PC-9 (cell line): ENCODE results near the gene CSNK1D. TPM values are rescaled to one million over a fixed set of nuclear protein-coding genes. Genes with fewer than 3 reads are reported as not detected.

ENCODE experiments used
- BruUV-seq: library from RNA; stranded (reverse); fragments of 400-500 nt; replicated peaks from 2 replicates; lab custom pipeline; 2021; lab: Mats Ljungman, UMichigan
- CTCF ChIA-PET: fragments of 300-600 bp; sonication (Branson Sonifier 250); formaldehyde crosslinking; loops from one replicate; lab custom pipeline; 2022; ENCODE audit warnings: antibody characterized with exemption; lab: Charles Lee
- POLR2A ChIA-PET: fragments of 300-600 bp; sonication (Branson Sonifier 250); formaldehyde crosslinking; loops from one replicate; lab custom pipeline; 2022; ENCODE audit warnings: antibody characterized with exemption; ENCODE audit not compliant: unreplicated experiment; lab: Charles Lee
- DNase-seq, 2 experiments: peaks; one replicate each; pipeline versions ENCODE4 v3.0.0 to v3.0.0-alpha.2; 2015 to 2022; ENCODE audit warnings: mixed read lengths in 1 of 2
- H2AFZ ChIP-seq: fragments of 200-600 bp; sonication (generic); 2 replicates; pipeline ENCODE4 v1.8.1; 2017; ENCODE audit warnings: antibody characterized with exemption
- H3F3A ChIP-seq: fragments of 200-600 bp; sonication (generic); 2 replicates; pipeline ENCODE4 v1.8.1; 2017; ENCODE audit warnings: antibody characterized with exemption, mild to moderate bottlenecking, low read depth; ENCODE audit not compliant: insufficient read depth
- H3K27ac ChIP-seq: fragments of 200-600 bp; sonication (generic); 2 replicates; pipeline ENCODE4 v1.6.1; 2016; ENCODE audit warnings: mixed run types
- H3K27me3 ChIP-seq: fragments of 200-600 bp; sonication (generic); 2 replicates; pipeline ENCODE4 v1.6.1; 2016; ENCODE audit warnings: low read depth, mixed run types; ENCODE audit not compliant: insufficient read depth
- H3K36me3 ChIP-seq: fragments of 200-600 bp; sonication (generic); 2 replicates; pipeline ENCODE4 v1.6.1; 2016; ENCODE audit warnings: low read depth, mixed run types
- H3K4me1 ChIP-seq: fragments of 200-600 bp; sonication (generic); replicated peaks from 2 replicates; pipeline ENCODE4 v1.6.1; 2016; ENCODE audit warnings: mixed run types; ENCODE audit not compliant: insufficient read depth
- H3K4me2 ChIP-seq: fragments of 200-600 bp; sonication (generic); 2 replicates; pipeline ENCODE4 v1.6.1; 2017; ENCODE audit warnings: mixed run types
- H3K4me3 ChIP-seq: fragments of 200-600 bp; sonication (generic); 2 replicates; pipeline ENCODE4 v1.6.1; 2016; ENCODE audit warnings: mixed run types
- H3K79me2 ChIP-seq: fragments of 200-600 bp; sonication (generic); 2 replicates; pipeline ENCODE4 v1.6.1; 2017; ENCODE audit warnings: low read depth, mixed run types
- H3K9me2 ChIP-seq: fragments of 200-600 bp; sonication (generic); 2 replicates; pipeline ENCODE4 v1.8.1; 2017; ENCODE audit warnings: mild to moderate bottlenecking; ENCODE audit not compliant: insufficient read depth
- H3K9me3 ChIP-seq: fragments of 200-600 bp; sonication (generic); 2 replicates; pipeline ENCODE4 v1.8.1; 2016; ENCODE audit warnings: low read depth; ENCODE audit not compliant: insufficient read depth
- H4K20me1 ChIP-seq: fragments of 200-600 bp; sonication (generic); 2 replicates; pipeline ENCODE4 v1.8.1; 2017; ENCODE audit not compliant: insufficient read depth
- CTCF ChIP-seq: fragments of 200-600 bp; sonication (generic); conservative IDR thresholded peaks from 2 replicates; pipeline ENCODE4 v1.6.1; 2017; ENCODE audit warnings: mixed run types, antibody characterized with exemption, mild to moderate bottlenecking, moderate library complexity
- EZH2 ChIP-seq: fragments of 200-600 bp; sonication (generic); IDR thresholded peaks from 2 replicates; pipeline ENCODE4 v1.8.0; 2017; ENCODE audit warnings: antibody characterized with exemption, low read depth
- intact Hi-C: fragments of 100-400 bp; cut with micrococcal nuclease; formaldehyde crosslinking; loops from one replicate; pipeline ENCODE4 v1.10.0; 2022; ENCODE audit not compliant: unreplicated experiment
- total RNA-seq: library from RNA; stranded (reverse); gene quantifications from 2 replicates; pipeline ENCODE4 v1.2.3, GENCODE V29; 2021

Gene CSNK1D
- total RNA-seq, 1 experiment from 2014 or later = 181 TPM

GRCh38 chr17:82247182-82247823 lies 26.2 kb downstream of the CSNK1D start:
- Histone ChIP-seq H3K9me3 (no peaks in the 10 kb centered on the region), H3K4me1 (peaks cover 24% of the 10 kb centered on the region), H3K27me3 (no peaks in the 10 kb centered on the region), H3K36me3 (peaks cover 11% of the 10 kb centered on the region; the same call in 1 of the 2 replicates), H3K79me2 (peaks cover 20% of the 10 kb centered on the region), H3K27ac (peak overlapping the region; percentile 75), H3K4me3 (no peak overlapping the region), H3F3A (peaks cover 76% of the 10 kb centered on the region), H3K4me2 (peak overlapping the region; percentile 36), H2AFZ (no peak overlapping the region), H4K20me1 (peaks cover 95% of the 10 kb centered on the region), H3K9me2 (no peaks in the 10 kb centered on the region)
- no peak for DNase-seq
- BruUV-seq = no TSS peak
- POLR2A ChIA-PET = interaction anchor here (0.5 to 0.6 kb wide), 3 partner anchors 45 to 90 kb away, joined by 3 to 6 read pairs (median 3); no protein-coding TSS in a partner anchor
- intact Hi-C loops = loop anchor here (2.0 to 10.0 kb wide), 3 partner anchors 45 to 213 kb away; partner anchors contain the start of genes DCXR, RAC3 and SECTM1
- CTCF ChIA-PET = interaction anchor here (0.7 kb wide), 1 partner anchor 41 kb away, joined by 3 read pairs; no protein-coding TSS in a partner anchor
- TF ChIP-seq EZH2 = no peak
- TF ChIP-seq CTCF = no peak

DNA sequence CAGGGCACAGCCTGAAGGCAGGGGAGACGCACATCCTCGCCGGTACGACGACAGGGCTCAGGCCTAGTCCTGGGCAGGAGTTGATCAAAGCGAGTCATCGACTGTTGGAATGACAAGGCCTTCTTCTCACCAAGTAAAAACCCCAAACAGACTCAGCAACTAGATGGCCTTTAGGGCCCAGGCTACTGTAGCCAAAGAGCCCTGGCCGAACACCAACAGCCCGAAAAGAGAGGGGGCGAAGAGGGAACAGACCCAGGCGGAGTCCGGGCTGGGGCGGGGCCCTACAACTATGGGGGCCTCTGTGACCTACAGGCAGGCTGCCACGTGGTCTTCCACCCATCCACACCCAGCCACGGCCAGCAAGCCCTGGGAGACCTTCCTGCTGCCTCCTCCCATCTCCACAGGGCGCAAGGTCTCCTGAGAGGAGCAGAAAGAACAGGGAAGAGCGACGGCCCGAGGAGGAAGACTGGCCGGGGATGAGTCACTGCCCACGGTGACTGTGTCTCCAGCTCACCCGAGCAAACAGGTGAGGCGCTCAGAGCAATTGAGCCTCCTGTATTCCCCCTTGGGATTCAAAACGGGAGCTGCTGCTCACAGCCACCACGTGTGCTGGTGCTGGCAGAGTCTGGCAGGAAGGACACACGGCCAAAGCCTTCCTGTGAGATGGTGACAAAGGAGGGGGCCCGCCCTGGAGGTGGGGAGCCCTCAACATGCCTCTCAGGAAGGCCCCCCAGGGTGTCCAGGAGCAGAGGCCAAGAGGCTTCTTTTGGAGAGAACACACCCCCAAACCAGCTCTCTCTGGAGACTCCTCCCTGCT lies 26.9 kb downstream of the CSNK1D start:
- H3K27ac ChIP-seq = peak overlapping the region; percentile 75
- no peaks in the 10 kb centered on the region for H3K9me2 ChIP-seq
- no peaks in the 10 kb centered on the region for H3K9me3 ChIP-seq
- intact Hi-C loops = loop anchor here (2.0 to 10.0 kb wide), 3 partner anchors 46 to 212 kb away; partner anchors contain the start of genes DCXR, RAC3 and SECTM1
- H3K4me1 ChIP-seq = peaks cover 26% of the 10 kb centered on the region
- peaks cover 15% of the 10 kb centered on the region for H3K79me2 ChIP-seq
- no peak overlapping the region for H2AFZ ChIP-seq
- H3K4me3 ChIP-seq = no peak overlapping the region
- CTCF ChIA-PET = interaction anchor here (0.7 kb wide), 1 partner anchor 40 kb away, joined by 3 read pairs; no protein-coding TSS in a partner anchor
- peak; percentile 80 for DNase-seq
- no peaks in the 10 kb centered on the region for H3K27me3 ChIP-seq
- peaks cover 91% of the 10 kb centered on the region for H4K20me1 ChIP-seq
- peaks cover 83% of the 10 kb centered on the region for H3F3A ChIP-seq
- H3K36me3 ChIP-seq = peaks cover 11% of the 10 kb centered on the region; the same call in 1 of the 2 replicates
- TF ChIP-seq EZH2 (no peak), CTCF (no peak)
- peak overlapping the region; percentile 36 for H3K4me2 ChIP-seq
- POLR2A ChIA-PET = interaction anchor here (0.5 to 0.7 kb wide), 4 partner anchors 46 to 91 kb away, joined by 3 to 6 read pairs (median 3); no protein-coding TSS in a partner anchor
- no TSS peak for BruUV-seq

GRCh38 chr17:82246040-82246364 lies 27.5 kb downstream of the CSNK1D start:
- ChIA-PET POLR2A (no interaction called here), CTCF (no interaction called here)
- peaks cover 30% of the 10 kb centered on the region for H3K4me1 ChIP-seq
- H3K4me2 ChIP-seq = no peak overlapping the region
- H3F3A ChIP-seq = peaks cover 88% of the 10 kb centered on the region
- peaks cover 90% of the 10 kb centered on the region for H4K20me1 ChIP-seq
- H2AFZ ChIP-seq = no peak overlapping the region
- H3K9me2 ChIP-seq = no peaks in the 10 kb centered on the region
- peak overlapping the region; percentile 75 for H3K27ac ChIP-seq
- no TSS peak for BruUV-seq
- 0 out of 2 replicates have a peak, but pooled peaks cover 6% of the 10 kb centered on the region for H3K36me3 ChIP-seq
- no peaks in the 10 kb centered on the region for H3K9me3 ChIP-seq
- peaks cover 9% of the 10 kb centered on the region for H3K79me2 ChIP-seq
- DNase-seq = no peak
- H3K27me3 ChIP-seq = no peaks in the 10 kb centered on the region
- TF ChIP-seq CTCF (no peak), EZH2 (no peak)
- H3K4me3 ChIP-seq = no peak overlapping the region
- intact Hi-C loops = loop anchor here (2.0 to 10.0 kb wide), 3 partner anchors 47 to 211 kb away; partner anchors contain the start of genes DCXR, RAC3 and SECTM1
